Measurements from ENCODE around the gene TMEM178B.

The TMEM178B gene

DNA sequence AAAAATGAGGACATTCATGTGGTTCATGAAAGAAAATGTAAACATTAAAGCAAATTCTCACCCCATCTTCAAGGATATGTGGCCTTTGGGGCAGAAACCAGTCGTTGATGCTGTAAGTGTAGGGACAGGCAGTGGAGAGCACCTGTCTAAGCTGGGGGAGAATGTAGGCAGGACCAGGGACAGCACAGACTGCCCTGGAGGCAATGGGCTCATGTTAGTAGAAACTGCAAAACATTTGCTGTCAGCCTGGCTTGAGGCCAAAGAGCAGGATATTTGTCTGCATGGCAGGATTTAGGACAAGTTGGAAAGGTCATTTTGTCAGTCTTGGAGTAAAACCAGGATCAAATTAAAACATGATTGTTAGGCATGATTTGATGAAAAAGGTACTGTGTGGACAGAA lies 265.7 kb downstream of the TMEM178B start:
- H3K4ac ChIP-seq (ENCODE audit: low read length), result no peak overlapping the region
- H3K27me3 ChIP-seq (ENCODE audit: control insufficient read depth in 3 of 3, insufficient read depth in 3 of 3, low read depth in 1 of 3, low read length in 3 of 3), result no peaks in the 10 kb centered on the region
- no peak overlapping the region for H3K27ac ChIP-seq (replicated peaks; ENCODE audit: low read length)
- H3K23ac ChIP-seq (ENCODE audit: low read depth, low read length, poor library complexity), result no peak overlapping the region
- no peak overlapping the region for H3K18ac ChIP-seq (ENCODE audit: low read length)
- no peak overlapping the region for H4K8ac ChIP-seq (ENCODE audit: low read depth, low read length)
- H3K4me2 ChIP-seq (ENCODE audit: insufficient read depth, low read length, poor library complexity, severe bottlenecking), result no peak overlapping the region
- H2BK15ac ChIP-seq (ENCODE audit: low read length), result no peak overlapping the region
- H3K4me1 ChIP-seq (ENCODE audit: control insufficient read depth in 2 of 2, insufficient read depth in 1 of 2, low read depth in 1 of 2, low read length in 2 of 2), result no peaks in the 10 kb centered on the region
- H3K9ac ChIP-seq (ENCODE audit: low read depth, low read length, poor library complexity), result no peak overlapping the region
- no peak overlapping the region for H3K4me3 ChIP-seq (ENCODE audit: low read length in 2 of 2)
- no peak overlapping the region for H2BK120ac ChIP-seq (ENCODE audit: low read depth, low read length)
- WGBS, 2 donors (ENCODE audit: extremely low coverage in 2 of 2, insufficient read length in 2 of 2, insufficient replicate concordance in 1 of 2), result no CpG with 5 or more reads among the region's 1 CpG
- H4K91ac ChIP-seq (ENCODE audit: low read depth, low read length, poor library complexity), result no peak overlapping the region
- no peak overlapping the region for H2AK5ac ChIP-seq (ENCODE audit: low read depth, low read length)
- no peaks in the 10 kb centered on the region for H3K36me3 ChIP-seq (replicated peaks in 1 of 2; ENCODE audit: control insufficient read depth in 2 of 2, insufficient read depth in 2 of 2, low read length in 2 of 2)
- no peaks in the 10 kb centered on the region for H3K9me3 ChIP-seq (replicated peaks in 1 of 2; ENCODE audit: control insufficient read depth in 2 of 2, insufficient read depth in 1 of 2, low read depth in 1 of 2, low read length in 2 of 2)
- no peak overlapping the region for H2AFZ ChIP-seq (ENCODE audit: low read length)
- no peak for DNase-seq (ENCODE audit: low spot score)
- no peak overlapping the region for H2BK5ac ChIP-seq (ENCODE audit: low read length)
- no peaks in the 10 kb centered on the region for H3K79me1 ChIP-seq (ENCODE audit: low read depth, low read length)
- H3K14ac ChIP-seq (ENCODE audit: low read length), result no peak overlapping the region
- H2BK12ac ChIP-seq (ENCODE audit: low read length), result no peak overlapping the region

DNA sequence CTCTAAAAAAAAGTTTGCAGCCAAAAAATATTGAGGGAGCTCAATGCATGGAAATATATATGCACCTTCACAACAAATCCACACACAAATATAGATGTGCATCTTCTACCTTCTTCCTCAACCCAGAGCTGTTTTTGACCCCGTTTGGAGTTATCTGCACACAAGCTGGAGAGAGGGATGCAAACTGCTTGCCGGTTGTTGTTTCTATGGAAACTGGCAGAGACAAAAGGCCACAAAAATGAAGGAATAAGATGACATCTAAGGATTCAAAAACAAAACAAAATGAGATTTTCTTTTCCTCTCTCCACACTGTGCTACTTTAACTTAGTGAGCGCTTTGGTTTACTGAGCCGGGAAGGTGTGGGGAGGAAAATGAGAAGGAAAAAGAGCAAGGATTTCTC lies 267.1 kb downstream of the TMEM178B start:
- no peak overlapping the region for H3K14ac ChIP-seq (ENCODE audit: low read length)
- H3K27ac ChIP-seq (replicated peaks; ENCODE audit: low read length), result no peak overlapping the region
- no peak overlapping the region for H2BK120ac ChIP-seq (ENCODE audit: low read depth, low read length)
- no peak overlapping the region for H3K18ac ChIP-seq (ENCODE audit: low read length)
- no peak overlapping the region for H2AFZ ChIP-seq (ENCODE audit: low read length)
- no peaks in the 10 kb centered on the region for H3K9me3 ChIP-seq (replicated peaks in 1 of 2; ENCODE audit: control insufficient read depth in 2 of 2, insufficient read depth in 1 of 2, low read depth in 1 of 2, low read length in 2 of 2)
- H2BK12ac ChIP-seq (ENCODE audit: low read length), result no peak overlapping the region
- H4K91ac ChIP-seq (ENCODE audit: low read depth, low read length, poor library complexity), result no peak overlapping the region
- H3K23ac ChIP-seq (ENCODE audit: low read depth, low read length, poor library complexity), result no peak overlapping the region
- H3K4me2 ChIP-seq (ENCODE audit: insufficient read depth, low read length, poor library complexity, severe bottlenecking), result no peak overlapping the region
- no peak for DNase-seq (ENCODE audit: low spot score)
- no peaks in the 10 kb centered on the region for H3K36me3 ChIP-seq (replicated peaks in 1 of 2; ENCODE audit: control insufficient read depth in 2 of 2, insufficient read depth in 2 of 2, low read length in 2 of 2)
- H3K4me1 ChIP-seq (ENCODE audit: control insufficient read depth in 2 of 2, insufficient read depth in 1 of 2, low read depth in 1 of 2, low read length in 2 of 2), result no peaks in the 10 kb centered on the region
- no peak overlapping the region for H2AK5ac ChIP-seq (ENCODE audit: low read depth, low read length)
- WGBS, 2 donors (ENCODE audit: extremely low coverage in 2 of 2, insufficient read length in 2 of 2, insufficient replicate concordance in 1 of 2), result no CpG with 5 or more reads among the region's 4 CpGs
- no peak overlapping the region for H4K8ac ChIP-seq (ENCODE audit: low read depth, low read length)
- no peak overlapping the region for H3K9ac ChIP-seq (ENCODE audit: low read depth, low read length, poor library complexity)
- H3K27me3 ChIP-seq (ENCODE audit: control insufficient read depth in 3 of 3, insufficient read depth in 3 of 3, low read depth in 1 of 3, low read length in 3 of 3), result no peaks in the 10 kb centered on the region
- no peak overlapping the region for H2BK15ac ChIP-seq (ENCODE audit: low read length)
- H3K4ac ChIP-seq (ENCODE audit: low read length), result no peak overlapping the region
- no peaks in the 10 kb centered on the region for H3K79me1 ChIP-seq (ENCODE audit: low read depth, low read length)
- no peak overlapping the region for H2BK5ac ChIP-seq (ENCODE audit: low read length)
- no peak overlapping the region for H3K4me3 ChIP-seq (ENCODE audit: low read length in 2 of 2)

DNA sequence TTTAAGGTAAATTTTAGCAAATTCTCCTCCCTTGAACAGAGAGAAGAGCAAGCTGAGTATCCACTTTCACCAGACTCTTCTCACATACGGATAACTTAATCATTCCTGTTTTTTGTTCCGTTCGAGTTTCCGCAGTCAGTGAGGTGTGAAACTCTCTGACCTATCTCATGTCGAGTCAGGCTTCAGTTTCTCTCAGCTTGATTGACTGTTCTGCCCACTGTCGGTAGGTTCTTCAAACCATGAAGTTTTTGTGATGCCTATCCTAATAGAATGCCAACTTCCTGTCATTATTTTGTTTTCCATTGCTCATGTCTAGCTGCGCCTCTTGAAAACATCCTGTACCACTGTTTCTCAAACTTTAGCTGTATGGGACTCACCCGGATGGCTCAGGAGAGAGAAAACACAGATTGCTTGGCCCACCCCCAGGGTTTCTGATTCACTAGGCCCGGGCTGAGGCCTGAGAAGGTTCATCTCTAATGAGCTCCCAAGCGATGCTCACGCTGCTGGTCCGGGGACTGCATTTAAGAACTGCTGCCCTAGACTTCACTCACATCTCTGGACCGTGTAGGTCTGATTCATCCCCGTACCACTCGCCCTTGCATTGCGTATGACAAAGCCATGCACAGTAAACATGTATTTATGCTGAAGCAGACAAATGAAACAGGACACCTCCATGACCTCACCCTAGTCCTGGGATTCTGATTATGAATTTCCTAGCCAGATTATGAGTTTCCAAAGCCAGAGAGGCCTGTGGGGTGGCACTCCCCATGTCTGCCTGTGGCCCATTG lies 269.0 kb downstream of the TMEM178B start:
- H3K4ac ChIP-seq (ENCODE audit: low read length), result no peak overlapping the region

DNA sequence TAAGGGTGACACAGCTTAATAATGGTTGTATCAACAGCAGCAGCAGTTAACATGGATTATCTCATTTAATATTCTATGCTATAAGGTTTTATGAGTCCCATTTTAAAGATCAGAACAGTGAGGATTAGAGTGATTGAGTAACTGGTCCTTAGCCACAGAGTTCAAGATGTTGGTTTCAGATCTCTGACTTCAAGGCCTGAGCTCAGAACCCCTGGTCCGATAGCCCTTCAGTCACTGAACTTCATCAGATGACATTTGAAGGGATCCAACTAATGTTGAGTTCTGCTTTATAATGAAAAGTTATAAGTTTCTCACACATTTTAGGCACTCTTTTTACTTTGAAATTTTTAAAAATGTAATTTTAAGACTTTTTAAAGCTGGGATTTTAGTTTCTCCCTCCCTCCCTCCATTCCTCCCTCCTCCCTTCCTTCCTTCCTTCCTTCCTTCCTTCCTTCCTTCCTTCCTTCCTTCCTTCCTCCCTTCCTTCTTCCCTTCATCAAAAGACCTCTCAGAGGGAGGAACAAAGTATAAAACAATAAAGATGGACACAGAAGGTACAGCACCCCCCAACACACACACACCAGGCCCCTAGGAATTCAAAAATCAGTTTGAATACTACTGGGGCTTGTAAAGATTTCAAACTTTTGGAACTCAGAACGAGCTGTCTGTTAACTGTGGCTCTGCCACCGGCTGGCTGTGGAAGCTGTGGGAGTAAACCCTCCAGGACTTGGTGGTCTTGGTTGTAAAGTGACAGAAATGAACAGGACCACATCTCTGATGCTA lies 270.5 kb downstream of the TMEM178B start:
- H3K9ac ChIP-seq (ENCODE audit: low read depth, low read length, poor library complexity), result no peak overlapping the region
- peaks cover 0 to 2% of the 10 kb centered on the region in 2 donors for H3K4me1 ChIP-seq (ENCODE audit: control insufficient read depth in 2 of 2, insufficient read depth in 1 of 2, low read depth in 1 of 2, low read length in 2 of 2)
- no peak overlapping the region for H2BK120ac ChIP-seq (ENCODE audit: low read depth, low read length)
- no peak overlapping the region for H3K18ac ChIP-seq (ENCODE audit: low read length)
- no peaks in the 10 kb centered on the region for H3K36me3 ChIP-seq (replicated peaks in 1 of 2; ENCODE audit: control insufficient read depth in 2 of 2, insufficient read depth in 2 of 2, low read length in 2 of 2)
- no peak overlapping the region for H2AFZ ChIP-seq (ENCODE audit: low read length)
- no peak overlapping the region for H2AK5ac ChIP-seq (ENCODE audit: low read depth, low read length)
- no peak overlapping the region for H4K8ac ChIP-seq (ENCODE audit: low read depth, low read length)
- H3K4ac ChIP-seq (ENCODE audit: low read length), result no peak overlapping the region
- no peak overlapping the region for H3K4me2 ChIP-seq (ENCODE audit: insufficient read depth, low read length, poor library complexity, severe bottlenecking)
- no peak overlapping the region for H3K23ac ChIP-seq (ENCODE audit: low read depth, low read length, poor library complexity)
- no peak overlapping the region for H3K4me3 ChIP-seq (ENCODE audit: low read length in 2 of 2)
- H3K79me1 ChIP-seq (ENCODE audit: low read depth, low read length), result no peaks in the 10 kb centered on the region
- H3K14ac ChIP-seq (ENCODE audit: low read length), result no peak overlapping the region
- H2BK12ac ChIP-seq (ENCODE audit: low read length), result no peak overlapping the region
- DNase-seq (ENCODE audit: low spot score), result no peak
- no peak overlapping the region for H3K27ac ChIP-seq (replicated peaks; ENCODE audit: low read length)
- no peaks in the 10 kb centered on the region for H3K9me3 ChIP-seq (replicated peaks in 1 of 2; ENCODE audit: control insufficient read depth in 2 of 2, insufficient read depth in 1 of 2, low read depth in 1 of 2, low read length in 2 of 2)
- no peaks in the 10 kb centered on the region for H3K27me3 ChIP-seq (ENCODE audit: control insufficient read depth in 3 of 3, insufficient read depth in 3 of 3, low read depth in 1 of 3, low read length in 3 of 3)
- H4K91ac ChIP-seq (ENCODE audit: low read depth, low read length, poor library complexity), result no peak overlapping the region
- WGBS, 2 donors (ENCODE audit: extremely low coverage in 2 of 2, insufficient read length in 2 of 2, insufficient replicate concordance in 1 of 2), result no CpG with 5 or more reads among the region's 3 CpGs
- H2BK5ac ChIP-seq (ENCODE audit: low read length), result no peak overlapping the region
- H2BK15ac ChIP-seq (ENCODE audit: low read length), result no peak overlapping the region

More for the DNA sequence above, 269.0 kb downstream of the TMEM178B start:
- Histone ChIP-seq H2AK5ac (ENCODE audit: low read depth, low read length) (no peak overlapping the region), H3K79me1 (ENCODE audit: low read depth, low read length) (no peaks in the 10 kb centered on the region), H4K8ac (ENCODE audit: low read depth, low read length) (no peak overlapping the region), H3K27me3 (ENCODE audit: control insufficient read depth in 3 of 3, insufficient read depth in 3 of 3, low read depth in 1 of 3, low read length in 3 of 3) (no peaks in the 10 kb centered on the region), H3K9ac (ENCODE audit: low read depth, low read length, poor library complexity) (no peak overlapping the region), H3K9me3 (replicated peaks in 1 of 2; ENCODE audit: control insufficient read depth in 2 of 2, insufficient read depth in 1 of 2, low read depth in 1 of 2, low read length in 2 of 2) (no peaks in the 10 kb centered on the region), H3K4me1 (ENCODE audit: control insufficient read depth in 2 of 2, insufficient read depth in 1 of 2, low read depth in 1 of 2, low read length in 2 of 2) (peaks cover 0 to 2% of the 10 kb centered on the region in 2 donors), H3K23ac (ENCODE audit: low read depth, low read length, poor library complexity) (no peak overlapping the region), H3K4me2 (ENCODE audit: insufficient read depth, low read length, poor library complexity, severe bottlenecking) (no peak overlapping the region), H4K91ac (ENCODE audit: low read depth, low read length, poor library complexity) (no peak overlapping the region), H3K27ac (replicated peaks; ENCODE audit: low read length) (no peak overlapping the region), H2BK5ac (ENCODE audit: low read length) (no peak overlapping the region), H2BK120ac (ENCODE audit: low read depth, low read length) (no peak overlapping the region), H3K18ac (ENCODE audit: low read length) (no peak overlapping the region), H3K4me3 (ENCODE audit: low read length in 2 of 2) (no peak overlapping the region), H2BK15ac (ENCODE audit: low read length) (no peak overlapping the region), H2BK12ac (ENCODE audit: low read length) (no peak overlapping the region), H3K36me3 (replicated peaks in 1 of 2; ENCODE audit: control insufficient read depth in 2 of 2, insufficient read depth in 2 of 2, low read length in 2 of 2) (no peaks in the 10 kb centered on the region), H3K14ac (ENCODE audit: low read length) (no peak overlapping the region), H2AFZ (ENCODE audit: low read length) (no peak overlapping the region)
- DNase-seq (ENCODE audit: low spot score), result no peak
- no CpG with 5 or more reads among the region's 16 CpGs for WGBS, 2 donors (ENCODE audit: extremely low coverage in 2 of 2, insufficient read length in 2 of 2, insufficient replicate concordance in 1 of 2)
